RWPE1 (cell line): Measurements from ENCODE around the gene STK32C.

Source experiments
- CTCF ChIA-PET: fragments of 350-600 bp; sonication (Branson Sonifier 250); formaldehyde crosslinking; extraction: SDS; loops from one replicate; lab custom pipeline; 2021; lab: Yijun Ruan, JAX
- POLR2A ChIA-PET: fragments of 400-600 bp; formaldehyde crosslinking; extraction: SDS; loops from one replicate; lab custom pipeline; 2020; ENCODE audit warnings: antibody characterized with exemption; ENCODE audit not compliant: low non-redundant PET; lab: Yijun Ruan, JAX
- DNase-seq: peaks from one replicate; pipeline ENCODE4 v3.0.0; 2012; ENCODE audit warnings: low spot score
- H3K27ac ChIP-seq: fragments of 450-650 bp; 2 replicates; pipeline ENCODE4 v1.5.1; 2017
- TF ChIP-seq, protein P1 (sequence below): fragments of 450-650 bp; conservative IDR thresholded peaks from 2 replicates; pipeline ENCODE4 v1.5.1; 2017; ENCODE audit warnings: low read depth, mild to moderate bottlenecking

The STK32C gene

DNA sequence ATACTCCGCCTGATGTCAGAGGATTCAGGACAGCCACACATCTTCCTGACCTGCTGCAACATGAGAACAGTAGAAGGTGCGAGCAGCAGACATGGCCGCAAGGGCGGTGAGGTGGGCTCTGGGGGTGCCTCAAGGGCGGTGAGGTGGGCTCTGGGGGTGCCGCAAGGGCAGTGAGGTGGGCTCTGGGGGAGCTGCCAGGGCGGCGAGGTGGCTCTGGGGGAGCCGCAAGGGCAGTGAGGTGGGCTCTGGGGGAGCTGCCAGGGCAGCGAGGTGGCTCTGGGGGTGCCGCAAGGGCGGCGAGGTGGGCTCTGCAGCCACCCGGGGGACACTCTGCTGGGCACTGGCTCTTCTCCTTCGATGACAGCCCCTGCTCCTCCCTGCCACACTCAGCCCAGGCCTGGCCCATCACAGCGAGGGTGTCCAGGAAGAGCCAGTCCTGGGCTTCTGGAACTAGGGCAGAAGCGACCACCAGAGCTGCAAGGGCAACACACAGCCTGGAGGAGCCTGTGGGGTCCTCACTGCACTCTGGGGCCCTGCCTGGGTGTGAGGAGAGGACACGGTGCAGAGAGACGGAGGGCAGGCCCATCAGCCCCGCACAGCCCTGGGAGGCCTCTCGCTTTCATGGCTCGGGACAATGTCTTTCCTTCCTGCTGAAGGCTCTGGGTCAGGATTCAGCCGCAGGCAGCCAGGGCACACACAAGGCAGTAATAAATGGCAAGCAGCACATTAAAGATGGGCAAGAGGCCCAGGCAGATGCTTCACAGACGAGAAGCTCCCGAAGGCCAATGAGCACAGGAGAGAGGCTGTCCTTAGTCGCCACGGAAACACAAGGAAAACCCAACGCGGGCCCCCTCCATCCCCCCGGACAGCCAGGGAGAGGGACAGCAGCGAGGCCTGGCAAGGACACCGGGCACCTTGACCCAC lies 42.5 kb downstream of the STK32C start:
- ChIA-PET CTCF (interaction anchor here (0.5 kb wide), 1 partner anchor 29 kb away, joined by 3 read pairs; no protein-coding TSS in a partner anchor), POLR2A (no interaction called here)
- DNase-seq: no peak
- no peak overlapping the region for H3K27ac ChIP-seq
- TF ChIP-seq, protein P1, sequence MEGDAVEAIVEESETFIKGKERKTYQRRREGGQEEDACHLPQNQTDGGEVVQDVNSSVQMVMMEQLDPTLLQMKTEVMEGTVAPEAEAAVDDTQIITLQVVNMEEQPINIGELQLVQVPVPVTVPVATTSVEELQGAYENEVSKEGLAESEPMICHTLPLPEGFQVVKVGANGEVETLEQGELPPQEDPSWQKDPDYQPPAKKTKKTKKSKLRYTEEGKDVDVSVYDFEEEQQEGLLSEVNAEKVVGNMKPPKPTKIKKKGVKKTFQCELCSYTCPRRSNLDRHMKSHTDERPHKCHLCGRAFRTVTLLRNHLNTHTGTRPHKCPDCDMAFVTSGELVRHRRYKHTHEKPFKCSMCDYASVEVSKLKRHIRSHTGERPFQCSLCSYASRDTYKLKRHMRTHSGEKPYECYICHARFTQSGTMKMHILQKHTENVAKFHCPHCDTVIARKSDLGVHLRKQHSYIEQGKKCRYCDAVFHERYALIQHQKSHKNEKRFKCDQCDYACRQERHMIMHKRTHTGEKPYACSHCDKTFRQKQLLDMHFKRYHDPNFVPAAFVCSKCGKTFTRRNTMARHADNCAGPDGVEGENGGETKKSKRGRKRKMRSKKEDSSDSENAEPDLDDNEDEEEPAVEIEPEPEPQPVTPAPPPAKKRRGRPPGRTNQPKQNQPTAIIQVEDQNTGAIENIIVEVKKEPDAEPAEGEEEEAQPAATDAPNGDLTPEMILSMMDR: no peak

DNA sequence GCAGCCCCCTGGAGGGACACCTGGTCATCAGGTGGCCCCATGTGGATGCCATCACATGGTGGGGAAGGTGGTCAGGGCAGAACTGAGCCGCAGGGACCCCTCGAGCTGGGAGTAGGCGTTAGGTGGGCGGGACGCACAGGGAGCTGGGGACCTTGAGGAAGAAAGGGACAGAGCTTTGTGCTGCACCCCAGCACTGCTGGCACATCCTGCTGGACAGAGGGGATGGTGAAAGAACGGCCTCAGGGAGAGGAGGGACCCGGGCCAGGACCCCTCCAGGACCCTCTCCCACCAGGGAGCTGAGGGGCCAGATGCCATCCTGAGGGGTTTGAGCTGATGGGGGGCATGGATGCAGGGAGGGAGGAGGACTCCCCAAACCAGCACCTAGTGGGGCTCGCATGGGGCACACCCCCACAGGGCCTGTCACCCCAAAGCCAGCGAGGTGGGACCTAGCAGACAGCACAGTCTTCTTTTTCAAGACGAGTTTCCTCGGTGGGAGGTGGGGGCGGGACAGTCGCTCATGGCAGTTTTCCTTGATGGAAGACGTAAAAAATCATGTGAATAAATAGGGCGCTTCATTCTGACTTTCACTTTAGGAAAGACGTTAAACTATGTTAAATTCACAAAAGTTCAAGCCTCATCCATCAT lies 43.3 kb downstream of the STK32C start:
- ChIA-PET CTCF (no interaction called here), POLR2A (no interaction called here)
- TF ChIP-seq, protein P1: no peak
- H3K27ac ChIP-seq: no peak overlapping the region
- no peak for DNase-seq

DNA sequence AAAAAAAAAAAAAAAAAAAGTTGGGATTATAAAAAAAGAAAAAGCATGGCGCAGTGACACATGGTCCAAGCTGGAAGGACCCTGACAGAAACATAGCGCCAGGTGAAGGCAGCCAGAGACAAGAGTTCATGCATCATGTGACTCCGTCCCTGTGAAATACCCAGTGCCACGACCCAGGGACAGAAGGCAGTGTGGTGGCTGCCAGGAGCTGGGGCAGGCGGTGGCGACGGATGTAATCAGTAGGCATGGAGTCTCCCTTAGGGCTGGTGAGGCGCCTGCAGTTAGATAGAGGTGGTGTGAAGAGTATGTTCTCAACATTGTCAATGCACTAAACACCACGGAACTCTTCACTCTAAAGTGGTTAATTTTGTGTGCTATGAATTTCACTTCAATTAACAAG lies 43.9 kb downstream of the STK32C start:
- CTCF ChIA-PET: interaction anchor here (0.7 kb wide), 1 partner anchor 11 kb away, joined by 4 read pairs; no protein-coding TSS in a partner anchor

GRCh38 chr10:132259702-132260482 lies 47.9 kb downstream of the STK32C start:
- TF ChIP-seq, protein P1: no peak
- POLR2A ChIA-PET: no interaction called here
- CTCF ChIA-PET: no interaction called here
- DNase-seq: no peak
- H3K27ac ChIP-seq: no peak overlapping the region

More for the DNA sequence above, 43.9 kb downstream of the STK32C start:
- TF ChIP-seq, protein P1: no peak
- POLR2A ChIA-PET: no interaction called here
- DNase-seq: no peak
- no peak overlapping the region for H3K27ac ChIP-seq

DNA sequence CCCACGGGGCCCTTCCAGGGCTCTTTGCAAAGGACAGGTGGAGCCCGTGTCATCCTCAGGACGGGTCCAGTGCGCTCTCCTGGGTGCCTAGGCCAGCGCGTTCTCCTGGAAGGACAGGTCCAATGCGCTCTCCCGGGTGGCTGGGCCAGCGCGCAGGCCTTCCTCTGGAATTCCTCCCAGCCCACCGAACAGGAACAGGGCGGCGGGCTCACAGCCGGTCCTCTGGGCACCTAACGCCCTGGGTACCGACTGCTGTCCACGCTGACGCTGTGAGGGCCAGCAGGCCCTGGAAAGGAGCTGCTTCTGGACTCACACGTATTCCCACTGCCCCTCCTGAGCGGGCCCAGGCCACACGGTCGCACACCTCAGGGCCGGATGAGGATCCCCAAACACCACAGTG lies 49.3 kb downstream of the STK32C start:
- no peak for DNase-seq
- TF ChIP-seq, protein P1: no peak
- POLR2A ChIA-PET: no interaction called here
- H3K27ac ChIP-seq: no peak overlapping the region
- CTCF ChIA-PET: interaction anchor here (0.7 to 1.0 kb wide), 2 partner anchors 102 to 115 kb away, joined by 3 to 4 read pairs; no protein-coding TSS in a partner anchor

GRCh38 chr10:132257907-132258306 lies 49.8 kb downstream of the STK32C start:
- ChIA-PET POLR2A (no interaction called here), CTCF (interaction anchor here (1.0 kb wide), 1 partner anchor 103 kb away, joined by 4 read pairs; no protein-coding TSS in a partner anchor)
- no peak overlapping the region for H3K27ac ChIP-seq
- no peak for DNase-seq
- TF ChIP-seq, protein P1: no peak
